GM18907 (cell line): ENCODE data around the gene SLC22A23.

Experiments used
- ATAC-seq: cut with Tn5 transposase; IDR thresholded peaks from one replicate; pipeline ENCODE4 v1.9.1; 2021; ENCODE audit warnings: mild to moderate bottlenecking, moderate library complexity; ENCODE audit not compliant: unreplicated experiment

SLC22A23 gene

DNA sequence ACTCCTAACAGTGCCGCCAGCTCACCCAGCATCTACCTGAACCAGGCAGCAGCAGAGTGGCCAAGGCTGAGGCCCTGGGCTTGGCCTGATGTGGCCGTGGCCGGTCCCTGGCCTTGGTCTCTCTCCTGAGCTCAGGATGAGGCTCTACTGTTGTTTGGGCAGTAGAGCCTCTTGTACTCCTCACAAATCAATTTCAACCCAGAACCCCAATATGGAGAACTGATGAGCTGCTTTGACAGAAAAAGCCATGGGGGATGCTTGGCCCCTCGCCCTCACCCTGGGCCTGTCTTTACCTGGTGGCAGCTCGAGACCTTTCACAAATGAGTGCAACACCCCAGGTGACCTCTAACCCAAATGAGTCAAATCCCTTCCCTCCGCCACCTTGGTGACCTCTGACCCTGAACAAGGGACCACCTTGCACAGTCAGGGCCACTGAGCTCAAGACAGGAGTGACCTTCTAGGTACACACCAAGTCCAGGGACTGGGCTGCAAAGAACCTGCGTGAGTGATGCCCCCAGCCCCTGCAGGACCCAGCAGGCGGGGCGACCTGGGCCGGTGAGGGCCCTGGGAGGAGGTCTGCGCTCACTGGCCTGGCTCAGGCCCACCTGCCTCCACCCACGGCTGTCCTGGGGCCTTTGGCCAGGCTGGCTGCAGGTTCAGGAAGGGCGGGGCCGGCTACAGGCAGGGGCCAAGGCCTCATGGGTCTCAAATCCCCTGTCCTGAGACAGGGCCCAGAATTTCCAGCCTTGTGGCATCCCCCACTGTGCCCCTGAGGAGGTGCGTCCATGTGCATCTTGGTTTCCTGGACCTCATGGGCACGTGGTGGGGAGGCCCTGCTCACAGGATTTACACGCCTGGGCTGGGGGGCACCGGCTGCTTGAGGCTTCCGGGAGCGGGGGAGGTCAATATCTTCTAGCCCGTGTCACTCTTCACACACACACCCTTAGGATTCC, 167.9 kb downstream of the SLC22A23 start:
- no peak for ATAC-seq

DNA sequence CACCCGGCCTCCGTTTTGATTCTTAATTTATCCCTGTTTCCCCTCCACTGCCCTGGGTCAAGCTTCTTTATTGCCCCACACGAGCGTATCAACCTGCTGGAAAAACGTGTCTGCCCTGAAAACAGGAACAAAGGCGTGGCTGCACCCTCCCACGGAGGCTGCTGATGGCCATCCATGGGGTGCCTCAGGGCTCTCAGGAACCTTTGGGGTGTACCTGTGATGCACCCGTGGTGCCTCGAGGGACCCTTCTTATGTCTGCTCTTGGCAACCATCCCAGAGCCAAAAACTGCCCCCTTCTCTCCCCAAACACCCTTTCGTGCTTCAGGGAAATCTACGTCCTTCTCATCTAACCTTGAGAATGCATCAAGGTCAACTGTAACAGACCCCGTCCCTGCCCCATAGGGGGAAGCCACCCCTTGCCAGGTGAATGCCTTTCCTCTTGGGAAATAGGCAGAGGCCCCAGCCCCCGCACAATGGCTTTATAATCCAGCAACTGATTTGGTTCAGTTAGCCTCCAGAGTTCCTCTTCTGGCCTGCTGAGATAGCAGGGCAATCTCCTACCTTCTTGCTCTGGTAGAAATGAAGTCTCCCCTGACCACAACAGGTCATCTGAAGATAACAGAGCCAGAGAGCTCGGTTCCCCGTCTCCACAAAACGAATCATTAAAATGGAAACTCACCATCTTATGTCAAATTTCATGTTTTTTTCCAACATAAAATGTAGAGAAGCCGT, 168.7 kb downstream of the SLC22A23 start:
- ATAC-seq = no peak

DNA sequence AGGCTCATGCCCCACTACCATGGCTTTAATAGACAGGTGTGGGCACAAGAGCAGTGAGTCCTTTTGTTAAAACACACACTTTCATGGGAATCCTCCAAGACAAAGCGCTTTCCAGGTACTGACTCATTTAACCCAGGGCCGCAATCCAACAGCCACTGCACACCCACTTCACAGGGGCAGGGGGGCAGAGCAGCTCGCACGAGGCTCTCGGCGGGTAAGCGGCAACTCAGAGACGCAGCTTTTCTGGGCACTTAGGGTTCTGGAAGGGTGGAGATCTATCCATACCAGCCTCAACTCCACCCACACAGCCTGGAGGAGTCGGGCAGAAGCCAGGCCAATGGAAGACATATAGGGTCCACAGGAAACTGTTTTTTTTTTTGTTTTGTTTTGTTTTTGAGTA, 169.5 kb downstream of the SLC22A23 start:
- ATAC-seq = no peak

DNA sequence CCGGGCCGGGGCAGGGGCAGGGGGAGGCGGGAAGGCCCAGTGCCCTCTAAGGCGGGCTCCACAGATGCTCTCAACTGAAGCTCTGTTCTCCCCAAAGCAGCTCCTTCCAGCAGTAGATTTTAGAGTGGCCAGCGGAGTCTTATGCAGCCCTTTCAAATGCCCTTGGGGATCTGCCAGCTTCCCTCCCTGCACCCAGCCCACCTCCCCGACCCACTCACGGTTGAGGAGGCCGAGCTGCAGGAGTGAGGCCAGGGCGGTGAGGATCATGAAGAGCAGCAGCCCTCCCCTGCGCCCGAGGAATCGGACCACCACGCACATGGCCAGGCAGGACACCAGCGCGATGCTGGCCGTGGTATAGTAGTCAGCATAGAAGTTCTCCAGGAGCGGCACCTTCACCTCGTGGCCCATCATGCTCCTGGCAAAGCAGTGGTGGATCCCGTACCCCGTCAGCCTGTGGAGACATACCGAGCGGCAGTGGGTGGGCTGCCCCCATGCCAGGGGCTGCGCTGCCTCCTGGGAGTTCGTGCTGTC, 170.1 kb downstream of the SLC22A23 start:
- ATAC-seq = no peak

DNA sequence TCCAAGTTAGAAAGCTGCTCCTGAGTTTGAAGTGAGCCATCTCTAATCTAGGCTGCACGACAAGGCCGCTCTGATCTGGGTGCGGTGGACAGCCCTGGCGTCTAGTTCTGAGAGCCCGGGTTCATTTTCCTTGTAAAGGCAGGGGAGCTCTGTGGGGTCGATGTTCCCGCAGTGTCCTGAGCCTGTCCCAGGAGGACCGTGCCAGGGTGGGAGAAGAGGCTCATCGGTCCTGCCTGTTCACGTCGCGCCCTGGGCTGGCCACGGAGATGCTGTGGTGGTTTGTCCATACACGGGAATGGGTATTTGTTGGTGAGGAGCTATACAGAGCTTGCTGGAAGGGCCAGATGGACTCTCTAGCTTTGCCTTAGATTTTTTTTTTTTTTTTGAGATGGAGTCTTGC, 171.1 kb downstream of the SLC22A23 start:
- ATAC-seq = no peak

DNA sequence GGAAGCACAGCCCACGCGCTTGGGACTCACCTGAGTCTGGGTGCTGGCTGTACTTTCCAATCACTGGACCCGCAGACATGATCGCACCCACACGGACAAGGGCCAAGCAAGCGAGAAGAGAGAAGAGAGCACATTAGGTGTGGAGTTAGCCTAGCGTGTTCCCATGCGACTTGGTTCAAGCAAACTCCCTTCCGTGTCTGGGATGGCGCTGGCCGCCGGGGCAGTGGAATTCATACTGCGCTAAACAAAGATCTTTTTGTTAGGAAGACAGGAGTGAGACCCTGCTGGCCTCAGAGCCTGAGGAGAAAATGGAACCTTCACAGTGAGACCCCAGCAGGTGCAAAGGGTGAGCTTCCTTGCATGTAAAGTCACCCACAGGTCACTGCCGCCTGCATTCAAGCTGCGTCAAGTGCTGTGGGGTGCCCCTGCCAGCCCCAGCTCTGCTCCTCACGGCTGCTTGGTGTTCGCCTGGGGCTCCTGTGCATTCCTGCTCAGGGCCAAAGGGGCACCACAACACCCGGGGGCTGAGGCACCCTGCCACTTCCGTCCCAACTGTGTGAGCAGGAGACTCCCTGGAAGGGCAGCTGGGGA, 171.7 kb downstream of the SLC22A23 start:
- no peak for ATAC-seq

DNA sequence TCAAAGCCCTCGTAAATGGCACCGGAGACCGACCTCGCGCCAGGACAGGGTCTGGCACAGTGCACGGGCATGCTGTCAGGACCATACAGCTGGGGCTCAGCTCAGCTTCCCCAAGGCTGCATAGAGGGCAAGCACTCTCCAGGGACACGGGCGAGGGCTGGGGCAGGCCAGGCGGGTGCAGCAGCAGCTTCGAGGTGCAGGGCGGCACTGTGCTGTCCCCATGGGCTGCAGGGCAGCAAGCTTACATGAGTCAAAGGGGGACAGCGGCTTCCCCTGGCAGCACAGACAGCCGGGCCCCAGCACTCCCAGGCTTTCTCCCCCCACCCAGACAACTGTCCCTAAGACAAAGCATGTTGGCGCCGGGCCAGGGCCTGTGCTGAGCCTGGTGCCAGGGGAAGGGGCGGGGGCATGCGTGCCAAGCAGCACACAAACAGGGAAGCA, 172.4 kb downstream of the SLC22A23 start:
- no peak for ATAC-seq

DNA sequence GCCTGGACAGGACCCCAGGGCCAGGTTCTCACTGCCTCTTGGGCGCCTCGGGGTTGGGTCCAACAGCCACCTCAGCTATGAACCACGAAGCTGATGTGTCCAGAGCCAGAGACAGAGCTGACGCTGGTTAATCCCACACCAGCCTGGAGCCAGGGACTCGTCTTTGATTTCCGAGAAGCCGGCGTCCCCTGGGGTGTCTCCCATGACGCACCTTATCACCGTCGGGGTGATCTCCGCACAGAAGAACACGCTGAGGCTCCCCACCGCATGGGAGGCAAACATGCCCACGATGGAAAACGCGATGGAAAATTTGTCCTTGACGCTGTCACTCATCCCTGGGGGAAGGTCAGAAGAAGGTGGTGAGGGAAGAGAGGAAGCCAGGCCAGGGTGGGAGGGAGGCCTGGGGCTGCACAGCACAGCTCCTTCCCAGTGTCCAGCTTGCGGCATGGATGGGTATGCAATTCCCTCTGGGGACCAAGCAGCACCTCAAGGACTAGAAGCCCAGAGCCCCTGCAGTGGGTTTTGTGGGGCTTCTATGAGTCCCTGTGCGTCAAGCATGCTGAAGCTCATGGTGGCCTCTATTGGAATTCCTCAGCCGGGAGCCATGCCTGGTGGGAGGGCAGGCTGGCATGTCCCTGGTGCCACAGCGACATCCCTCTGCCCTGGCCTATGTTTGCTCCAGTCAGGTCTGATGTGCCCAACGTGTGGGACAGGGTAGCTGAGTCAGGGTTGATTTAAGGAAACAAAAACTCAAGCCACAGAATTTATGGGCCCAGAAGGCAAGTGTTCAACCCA, 173.0 kb downstream of the SLC22A23 start:
- ATAC-seq = no peak

DNA sequence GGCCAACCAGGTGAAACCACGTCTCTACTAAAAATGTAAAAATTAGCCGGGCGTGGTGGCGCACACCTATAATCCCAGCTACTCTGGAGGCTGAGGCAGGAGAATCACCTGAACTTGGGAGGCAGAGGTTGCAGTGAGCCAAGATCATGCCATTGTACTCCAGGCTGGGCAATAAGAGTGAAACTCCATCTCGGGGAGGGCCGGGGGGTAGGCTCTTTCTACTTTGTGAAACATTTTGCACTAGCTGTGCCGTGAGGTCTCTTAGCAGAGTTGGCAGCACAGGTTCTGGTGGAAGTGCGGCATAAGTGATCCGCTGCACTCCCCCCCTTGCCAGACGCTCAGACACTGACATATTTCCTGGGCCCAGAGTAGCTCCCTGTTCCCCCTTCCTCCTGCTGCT, 173.6 kb downstream of the SLC22A23 start:
- no peak for ATAC-seq

DNA sequence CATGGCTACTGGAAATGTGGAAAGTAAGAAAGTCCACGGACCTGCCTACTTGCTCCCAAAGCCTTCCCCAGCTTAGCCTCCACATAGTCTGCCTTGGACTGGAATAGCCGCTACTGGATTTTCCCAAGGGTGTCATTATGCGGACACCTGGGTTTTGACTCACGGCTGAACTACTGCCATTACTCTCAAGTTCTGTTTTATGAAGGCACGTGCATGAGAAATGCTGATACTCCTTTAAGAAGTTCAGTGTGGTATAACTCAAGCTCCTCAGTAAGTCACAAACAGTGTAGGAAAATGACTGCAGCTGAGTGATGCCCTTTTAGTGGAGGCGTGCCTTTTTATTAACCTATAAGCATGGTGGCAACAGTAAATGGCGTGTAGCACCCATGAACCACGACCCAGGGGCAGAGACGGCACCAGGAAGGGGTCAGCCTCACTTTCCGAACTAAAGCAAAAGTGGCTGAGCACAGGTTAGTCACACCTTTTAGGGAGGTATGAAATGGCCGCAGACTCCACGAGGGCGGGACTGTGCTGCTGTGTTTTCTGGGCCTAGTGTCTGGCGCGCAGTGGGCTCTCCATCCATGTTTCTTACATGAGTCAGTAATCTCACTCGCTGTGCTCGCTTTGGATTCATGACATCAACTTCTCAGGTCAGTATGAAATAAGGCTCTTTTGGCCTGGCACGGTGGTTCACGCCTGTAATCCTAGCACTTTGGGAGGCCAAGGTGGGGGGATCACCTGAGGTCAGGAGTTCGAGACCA, 174.2 kb downstream of the SLC22A23 start:
- no peak for ATAC-seq

DNA sequence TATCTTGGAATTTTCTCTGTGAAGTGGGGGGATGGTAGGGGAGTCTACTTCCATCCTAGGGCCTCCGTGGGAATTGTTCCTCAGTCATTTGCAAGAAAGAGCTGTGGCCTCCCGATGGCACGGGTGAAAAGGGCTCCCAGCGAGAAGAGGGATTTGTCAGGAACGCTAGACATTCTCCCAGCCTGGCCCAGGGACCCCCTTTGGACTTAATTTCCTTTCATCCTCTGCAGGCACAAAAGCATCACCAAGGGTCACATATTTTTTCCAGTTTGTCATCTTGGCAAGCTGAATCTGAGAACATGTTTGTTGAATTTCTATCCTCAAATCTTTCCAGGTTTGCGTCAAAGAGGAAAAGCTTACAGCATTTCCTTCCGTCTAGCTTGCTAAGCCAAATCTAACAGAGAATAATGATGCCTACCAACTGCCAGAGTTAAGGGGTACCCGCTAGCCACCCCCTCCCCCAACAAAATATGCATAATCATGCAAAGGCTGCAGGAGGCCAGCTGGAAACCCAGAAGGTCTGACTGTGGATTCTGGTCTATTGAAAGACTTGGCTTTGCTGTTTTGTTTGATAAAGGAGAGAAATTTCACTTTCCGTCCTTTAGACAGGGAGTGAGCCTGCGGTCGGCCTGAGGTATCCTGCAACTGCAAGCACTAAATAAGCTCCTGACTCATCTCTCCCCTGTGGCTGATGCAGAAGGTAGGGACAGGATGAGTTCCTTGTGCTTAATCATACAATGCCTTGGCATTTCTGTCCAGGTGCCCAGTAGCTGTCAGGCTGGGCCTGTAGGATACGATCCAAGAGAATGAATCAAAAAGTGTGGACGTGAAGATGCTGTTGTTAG, 175.0 kb downstream of the SLC22A23 start:
- ATAC-seq = no peak

DNA sequence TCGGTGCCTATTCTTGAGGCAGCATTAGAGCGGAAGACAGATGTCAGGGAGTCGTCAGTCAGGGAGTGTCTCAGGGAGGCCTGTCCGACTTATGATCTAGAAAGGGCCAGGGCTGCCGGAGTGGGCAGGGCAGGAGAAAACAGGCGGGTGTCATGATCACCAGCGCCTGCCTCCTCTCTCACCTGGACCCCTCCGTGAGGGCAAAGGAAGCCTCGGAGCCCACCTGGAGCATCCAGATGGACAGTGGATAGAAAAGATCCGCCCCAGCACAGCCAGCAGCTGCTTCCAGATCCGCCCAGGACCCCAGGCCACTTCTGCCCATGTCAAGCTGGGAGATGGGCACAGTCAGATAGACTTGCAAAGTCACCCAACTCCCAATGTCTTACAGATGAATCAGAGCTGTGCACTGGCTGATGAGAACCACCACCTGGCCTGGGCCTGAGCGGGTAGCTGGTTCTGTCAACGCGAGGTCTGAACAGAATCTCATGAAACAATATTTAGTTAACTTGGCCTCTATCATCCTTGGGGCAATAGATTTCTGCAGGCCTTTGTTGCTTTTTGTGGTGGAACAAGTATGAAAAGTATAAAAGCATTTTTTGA, 175.9 kb downstream of the SLC22A23 start:
- no peak for ATAC-seq

DNA sequence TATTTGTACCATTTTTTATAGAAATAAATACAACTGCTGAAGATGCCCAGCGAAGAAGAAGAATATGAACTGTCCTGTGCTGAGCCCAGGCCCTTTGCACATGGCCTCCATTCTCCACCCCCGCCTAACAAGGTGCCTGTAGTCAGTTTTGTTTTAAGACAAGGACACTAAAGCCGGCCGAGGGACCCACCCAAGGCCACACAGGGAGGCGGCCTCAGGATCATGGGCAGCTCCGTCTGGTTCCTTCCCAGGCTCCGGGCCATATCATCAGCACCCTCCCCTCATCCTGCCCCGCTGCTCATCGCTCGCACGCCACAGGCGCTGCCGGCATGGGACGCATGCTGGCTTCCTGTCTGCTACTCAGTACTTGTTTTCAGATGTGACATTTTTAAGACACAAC, 176.8 kb downstream of the SLC22A23 start:
- no peak for ATAC-seq

DNA sequence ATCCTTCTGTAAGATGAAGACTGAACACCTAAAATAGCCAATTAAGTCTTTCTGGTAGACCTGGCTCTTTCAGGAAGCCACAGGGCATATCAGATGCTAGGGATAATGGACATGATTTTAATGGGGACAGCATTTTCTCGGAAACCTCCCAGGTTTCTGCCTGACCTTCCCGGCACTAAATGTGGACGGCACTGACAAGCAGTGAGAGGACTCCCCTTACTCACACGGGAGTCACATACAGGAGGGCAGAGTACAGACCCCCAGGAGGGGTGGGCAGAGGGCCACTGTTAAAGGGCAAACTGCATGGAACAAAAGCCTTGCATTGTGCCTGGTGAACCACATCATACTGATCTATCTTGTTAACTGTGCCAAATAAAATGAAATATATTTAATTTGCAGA, 178.2 kb downstream of the SLC22A23 start:
- no peak for ATAC-seq

DNA sequence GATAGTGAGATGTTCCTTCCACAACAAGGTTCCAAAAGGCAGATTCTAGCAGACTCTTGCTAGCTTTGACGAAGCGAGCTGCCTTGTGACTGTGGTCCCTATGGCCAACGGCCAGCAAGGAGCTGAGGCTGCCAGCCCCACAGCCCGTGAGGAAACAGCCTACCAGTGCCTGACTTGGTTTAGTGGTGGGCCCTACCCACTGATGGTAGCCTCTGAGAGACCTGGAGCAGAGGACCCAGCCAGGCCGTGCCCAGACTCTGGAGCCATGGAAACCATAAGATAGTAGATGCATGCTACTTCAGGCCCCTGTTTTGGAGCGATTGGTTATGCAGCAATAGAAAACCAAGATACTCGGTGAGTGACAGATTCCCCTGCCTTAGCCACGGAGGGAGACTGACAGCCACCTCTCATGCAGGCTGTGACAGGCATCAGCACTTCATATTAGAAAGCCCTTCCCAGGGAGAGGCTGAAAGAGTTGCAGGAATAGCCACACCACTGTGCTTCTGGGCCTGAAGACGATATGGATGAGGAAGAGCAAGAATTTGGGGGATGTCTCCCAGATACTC, 178.9 kb downstream of the SLC22A23 start:
- no peak for ATAC-seq

DNA sequence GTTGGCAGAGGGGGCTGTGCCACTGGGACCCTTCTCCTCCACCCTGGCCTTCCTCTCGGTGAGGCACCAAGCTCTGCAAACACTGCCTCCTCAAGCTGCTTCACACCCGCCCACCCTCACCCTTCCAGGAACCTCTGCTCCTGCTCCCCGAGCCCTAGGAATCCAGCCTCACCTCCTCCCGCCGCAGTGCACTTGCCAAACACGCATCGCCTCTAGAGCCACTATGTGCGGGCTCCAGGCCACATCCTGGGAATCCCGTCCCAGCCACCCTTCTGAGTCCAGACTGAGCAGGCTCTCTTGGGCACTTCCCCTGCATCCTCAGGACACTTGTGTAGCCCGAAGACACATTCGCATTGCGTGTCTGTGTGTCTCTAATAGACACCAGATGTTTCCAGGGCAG, 179.6 kb downstream of the SLC22A23 start:
- no peak for ATAC-seq

DNA sequence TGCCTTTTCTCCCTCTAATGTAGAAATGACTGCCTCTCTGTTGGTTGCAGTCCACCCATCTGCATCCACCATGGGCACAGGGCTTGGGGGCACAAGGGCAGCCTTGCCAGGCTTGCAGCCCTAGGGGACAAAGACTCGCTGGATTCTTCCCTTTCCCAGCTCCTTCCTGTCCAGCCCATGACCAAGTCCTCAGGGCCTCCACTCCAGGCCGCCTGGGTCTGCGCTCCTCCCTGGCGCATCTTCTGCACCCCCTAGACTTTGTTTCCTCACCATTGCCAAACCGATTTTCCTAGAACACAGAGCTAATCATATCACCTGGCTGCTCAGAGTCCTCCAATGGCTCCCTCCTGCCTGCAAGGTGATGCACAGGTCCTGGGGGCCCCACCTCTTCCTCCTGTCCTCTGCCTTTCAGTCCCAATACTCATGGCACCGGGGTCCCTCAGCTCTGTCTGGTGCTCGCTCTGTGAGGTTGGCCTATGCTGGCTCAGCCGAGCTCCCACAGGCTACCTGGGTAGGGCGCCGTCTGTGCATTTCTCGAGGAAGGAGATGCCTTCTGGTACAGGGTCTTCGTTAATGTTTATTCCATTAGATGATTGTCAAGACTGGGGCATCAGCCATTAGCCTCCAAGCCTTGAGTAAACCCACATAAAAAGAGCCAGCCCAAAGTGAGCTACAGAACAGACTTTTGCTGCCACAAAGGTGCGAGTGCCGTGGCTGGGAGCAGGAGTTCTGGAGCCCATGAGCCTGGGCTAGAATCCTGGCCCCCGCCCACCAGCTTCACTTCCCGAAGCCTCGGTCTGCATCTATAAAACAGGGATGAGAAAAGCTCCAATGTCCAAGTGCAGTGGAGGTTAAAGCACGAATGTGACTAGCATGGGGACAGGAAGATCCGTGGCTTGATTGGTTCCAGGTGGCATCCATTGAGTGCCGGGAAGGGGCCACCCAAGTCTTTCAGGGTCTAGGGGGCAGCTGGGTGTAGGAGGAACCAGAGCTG, 180.4 kb downstream of the SLC22A23 start:
- ATAC-seq = no peak
